ENCODE data around the gene MEOX2. TPM values are rescaled to one million over a fixed set of nuclear protein-coding genes. Genes with fewer than 3 reads are reported as not detected.

Gene MEOX2
- not detected in 5 replicates for total RNA-seq (2022; extraction: Qiagen RNA extraction; ENCODE audit: low read depth)

DNA sequence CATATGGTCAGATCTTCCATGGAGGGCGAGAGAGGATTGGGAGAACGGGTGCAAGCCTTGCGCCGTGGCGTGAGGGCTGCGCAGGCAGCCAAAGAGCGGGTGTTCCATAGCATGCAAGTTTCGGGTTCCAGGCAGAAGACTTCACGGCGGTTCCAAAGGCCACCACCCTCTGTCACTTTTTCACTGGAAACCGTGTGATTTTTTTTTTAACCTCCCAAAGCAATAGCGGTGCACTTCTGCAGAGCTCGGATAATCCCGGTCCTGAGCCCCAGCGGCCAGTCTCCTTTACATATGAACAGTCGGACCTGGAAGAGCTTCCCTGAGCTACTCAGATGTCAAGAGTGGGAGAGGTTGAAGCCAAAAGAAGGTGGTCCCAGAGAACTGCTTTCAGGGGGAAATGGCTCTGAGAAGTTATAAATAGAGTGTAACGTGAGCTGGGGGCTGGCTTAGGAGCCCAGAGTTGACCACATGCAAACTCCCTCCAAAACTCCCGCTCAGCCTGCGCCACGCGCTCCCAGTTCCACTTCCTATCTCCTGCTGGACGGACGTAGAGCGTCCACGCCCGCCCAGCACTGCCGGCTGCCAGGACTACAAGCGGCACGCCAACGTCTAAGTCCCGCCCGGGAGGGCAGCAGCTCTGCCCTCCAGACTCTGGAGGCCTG, at the start of gene MEOX2:
MEOX2 (minus strand) TSS at position 389 of the 662 bp plus-strand sequence; CDS start at position 108, 281 bp downstream.

GRCh38 chr7:15561835-15562234, 124.6 kb downstream of the MEOX2 start, which contains the start of gene AGMO:
AGMO (minus strand) TSS chr7:15562015.

Other genes starting within 250 kb of the MEOX2 start
- 0.35 to 1.6 TPM (median 0.89 TPM) in 5 replicates for gene AGMO, start 124.7 kb downstream of the MEOX2 start, total RNA-seq (2022; extraction: Qiagen RNA extraction; ENCODE audit: low read depth)